Measurements from ENCODE around the gene CITED4. TPM values are rescaled to one million over a fixed set of nuclear protein-coding genes. Genes with fewer than 3 reads are reported as not detected.

Gene CITED4
- total RNA-seq, 1 donor from 2014 or later: 4.7 TPM

GRCh38 chr1:40868051-40868723, 6.0 kb upstream of the CITED4 start:
- DNase-seq (ENCODE audit: low read depth) (peak; percentile 94), FAIRE-seq (no peak)
- H3K27me3 ChIP-seq (ENCODE audit: control insufficient read depth, insufficient read depth, low read length): no peaks in the 10 kb centered on the region
- H3K4me3 ChIP-seq (ENCODE audit: low read depth, low read length): no peak overlapping the region
- no peak for TF ChIP-seq CTCF (IDR thresholded peaks at IDR 0.05; ENCODE audit: insufficient read depth, low read length, severe bottlenecking)
- H3K36me3 ChIP-seq (ENCODE audit: control insufficient read depth, insufficient read depth, low read length): no peaks in the 10 kb centered on the region

GRCh38 chr1:40861224-40862003, 749 bp downstream of the CITED4 start:
- TF ChIP-seq CTCF (IDR thresholded peaks at IDR 0.05; ENCODE audit: insufficient read depth, low read length, severe bottlenecking): no peak
- H3K27me3 ChIP-seq (ENCODE audit: control insufficient read depth, insufficient read depth, low read length): no peaks in the 10 kb centered on the region
- peak overlapping the region; percentile 54 for H3K4me3 ChIP-seq (ENCODE audit: low read depth, low read length)
- FAIRE-seq (no peak), DNase-seq (ENCODE audit: low read depth) (no peak)
- H3K36me3 ChIP-seq (ENCODE audit: control insufficient read depth, insufficient read depth, low read length): no peaks in the 10 kb centered on the region

GRCh38 chr1:40860706-40861223, 1.4 kb downstream of the CITED4 start:
- Histone ChIP-seq H3K36me3 (ENCODE audit: control insufficient read depth, insufficient read depth, low read length) (no peaks in the 10 kb centered on the region), H3K4me3 (ENCODE audit: low read depth, low read length) (peak overlapping the region; percentile 54), H3K27me3 (ENCODE audit: control insufficient read depth, insufficient read depth, low read length) (no peaks in the 10 kb centered on the region)
- FAIRE-seq (no peak), DNase-seq (ENCODE audit: low read depth) (no peak)
- no peak for TF ChIP-seq CTCF (IDR thresholded peaks at IDR 0.05; ENCODE audit: insufficient read depth, low read length, severe bottlenecking)

GRCh38 chr1:40858856-40859416, 3.2 kb downstream of the CITED4 start:
- FAIRE-seq (no peak), DNase-seq (ENCODE audit: low read depth) (no peak)
- TF ChIP-seq CTCF (IDR thresholded peaks at IDR 0.05; ENCODE audit: insufficient read depth, low read length, severe bottlenecking): no peak
- no peak overlapping the region for H3K4me3 ChIP-seq (ENCODE audit: low read depth, low read length)
- no peaks in the 10 kb centered on the region for H3K36me3 ChIP-seq (ENCODE audit: control insufficient read depth, insufficient read depth, low read length)
- H3K27me3 ChIP-seq (ENCODE audit: control insufficient read depth, insufficient read depth, low read length): no peaks in the 10 kb centered on the region

- TF ChIP-seq CTCF (IDR thresholded peaks at IDR 0.05; ENCODE audit: insufficient read depth, low read length, severe bottlenecking): no peak
- no peaks in the 10 kb centered on the region for H3K36me3 ChIP-seq (ENCODE audit: control insufficient read depth, insufficient read depth, low read length)
- H3K27me3 ChIP-seq (ENCODE audit: control insufficient read depth, insufficient read depth, low read length): no peaks in the 10 kb centered on the region
- no peak for DNase-seq (ENCODE audit: low read depth)
- FAIRE-seq: no peak
- no peak overlapping the region for H3K4me3 ChIP-seq (ENCODE audit: low read depth, low read length)
Measured at GRCh38 chr1:40857737-40858136, 4.4 kb downstream of the CITED4 start.

Measured in bronchial epithelial cell (primary cell).